ENCODE results near the gene CCDC28B.

DNA sequence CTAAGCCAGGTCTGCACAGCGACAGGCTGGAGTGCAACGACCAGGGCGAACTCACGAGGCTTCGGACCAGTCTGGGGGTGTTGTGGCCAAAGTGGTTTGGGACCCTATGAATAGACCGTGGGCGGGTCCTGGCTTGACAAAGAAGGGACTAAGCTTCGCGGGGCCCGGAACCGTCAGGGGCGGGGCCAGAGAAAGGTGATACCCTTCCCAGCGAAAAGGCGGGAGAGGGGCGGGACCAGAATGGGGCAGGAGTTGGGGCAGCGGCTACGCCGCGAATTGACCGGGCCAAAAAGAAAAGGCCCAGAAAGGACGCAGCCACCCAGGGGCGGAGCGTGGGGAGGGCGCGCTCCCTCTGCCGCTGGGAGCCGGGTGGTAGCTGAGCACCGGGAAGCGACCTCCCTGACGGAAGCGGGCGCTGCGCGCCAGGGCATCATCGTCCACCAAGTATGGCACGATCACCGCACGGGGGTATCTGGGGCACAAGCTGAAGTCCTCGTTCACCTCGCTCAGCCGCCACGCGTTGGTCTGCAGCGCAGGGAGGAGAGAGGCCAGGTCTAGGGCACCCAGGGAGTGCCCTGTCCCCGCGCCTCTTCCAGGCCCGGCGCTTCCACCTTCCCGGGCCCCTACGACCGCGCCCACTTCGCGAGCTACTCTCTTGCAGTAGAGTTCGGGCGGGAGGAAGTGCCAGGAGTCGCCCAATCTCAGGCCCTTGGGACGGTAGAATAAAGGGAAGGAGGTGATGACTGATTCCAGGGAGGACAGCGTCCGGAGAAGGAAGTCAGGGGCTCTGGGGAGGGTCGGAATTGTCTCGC lies 40.0 kb downstream of the CCDC28B start:
- no peak for TF ChIP-seq FLYWCH1 (CRISPR knock-in tag; IDR thresholded peaks at IDR 0.05)
- no peak for TF ChIP-seq ZMYM3 (CRISPR knock-in tag; IDR thresholded peaks at IDR 0.05)
- TF ChIP-seq, protein P1, sequence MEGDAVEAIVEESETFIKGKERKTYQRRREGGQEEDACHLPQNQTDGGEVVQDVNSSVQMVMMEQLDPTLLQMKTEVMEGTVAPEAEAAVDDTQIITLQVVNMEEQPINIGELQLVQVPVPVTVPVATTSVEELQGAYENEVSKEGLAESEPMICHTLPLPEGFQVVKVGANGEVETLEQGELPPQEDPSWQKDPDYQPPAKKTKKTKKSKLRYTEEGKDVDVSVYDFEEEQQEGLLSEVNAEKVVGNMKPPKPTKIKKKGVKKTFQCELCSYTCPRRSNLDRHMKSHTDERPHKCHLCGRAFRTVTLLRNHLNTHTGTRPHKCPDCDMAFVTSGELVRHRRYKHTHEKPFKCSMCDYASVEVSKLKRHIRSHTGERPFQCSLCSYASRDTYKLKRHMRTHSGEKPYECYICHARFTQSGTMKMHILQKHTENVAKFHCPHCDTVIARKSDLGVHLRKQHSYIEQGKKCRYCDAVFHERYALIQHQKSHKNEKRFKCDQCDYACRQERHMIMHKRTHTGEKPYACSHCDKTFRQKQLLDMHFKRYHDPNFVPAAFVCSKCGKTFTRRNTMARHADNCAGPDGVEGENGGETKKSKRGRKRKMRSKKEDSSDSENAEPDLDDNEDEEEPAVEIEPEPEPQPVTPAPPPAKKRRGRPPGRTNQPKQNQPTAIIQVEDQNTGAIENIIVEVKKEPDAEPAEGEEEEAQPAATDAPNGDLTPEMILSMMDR (CRISPR knock-in tag; IDR thresholded peaks at IDR 0.05) = no peak
- no peak for TF ChIP-seq JUND (CRISPR knock-in tag; IDR thresholded peaks at IDR 0.05)
- TF ChIP-seq, protein P2, sequence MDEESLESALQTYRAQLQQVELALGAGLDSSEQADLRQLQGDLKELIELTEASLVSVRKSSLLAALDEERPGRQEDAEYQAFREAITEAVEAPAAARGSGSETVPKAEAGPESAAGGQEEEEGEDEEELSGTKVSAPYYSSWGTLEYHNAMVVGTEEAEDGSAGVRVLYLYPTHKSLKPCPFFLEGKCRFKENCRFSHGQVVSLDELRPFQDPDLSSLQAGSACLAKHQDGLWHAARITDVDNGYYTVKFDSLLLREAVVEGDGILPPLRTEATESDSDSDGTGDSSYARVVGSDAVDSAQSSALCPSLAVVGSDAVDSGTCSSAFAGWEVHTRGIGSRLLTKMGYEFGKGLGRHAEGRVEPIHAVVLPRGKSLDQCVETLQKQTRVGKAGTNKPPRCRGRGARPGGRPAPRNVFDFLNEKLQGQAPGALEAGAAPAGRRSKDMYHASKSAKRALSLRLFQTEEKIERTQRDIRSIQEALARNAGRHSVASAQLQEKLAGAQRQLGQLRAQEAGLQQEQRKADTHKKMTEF (CRISPR knock-in tag; IDR thresholded peaks at IDR 0.05) = no peak
- no peak for TF ChIP-seq BRD4 (CRISPR knock-in tag; IDR thresholded peaks at IDR 0.05)
- TF ChIP-seq ELF1 (CRISPR knock-in tag; IDR thresholded peaks at IDR 0.05) = no peak
- TF ChIP-seq, protein P3, sequence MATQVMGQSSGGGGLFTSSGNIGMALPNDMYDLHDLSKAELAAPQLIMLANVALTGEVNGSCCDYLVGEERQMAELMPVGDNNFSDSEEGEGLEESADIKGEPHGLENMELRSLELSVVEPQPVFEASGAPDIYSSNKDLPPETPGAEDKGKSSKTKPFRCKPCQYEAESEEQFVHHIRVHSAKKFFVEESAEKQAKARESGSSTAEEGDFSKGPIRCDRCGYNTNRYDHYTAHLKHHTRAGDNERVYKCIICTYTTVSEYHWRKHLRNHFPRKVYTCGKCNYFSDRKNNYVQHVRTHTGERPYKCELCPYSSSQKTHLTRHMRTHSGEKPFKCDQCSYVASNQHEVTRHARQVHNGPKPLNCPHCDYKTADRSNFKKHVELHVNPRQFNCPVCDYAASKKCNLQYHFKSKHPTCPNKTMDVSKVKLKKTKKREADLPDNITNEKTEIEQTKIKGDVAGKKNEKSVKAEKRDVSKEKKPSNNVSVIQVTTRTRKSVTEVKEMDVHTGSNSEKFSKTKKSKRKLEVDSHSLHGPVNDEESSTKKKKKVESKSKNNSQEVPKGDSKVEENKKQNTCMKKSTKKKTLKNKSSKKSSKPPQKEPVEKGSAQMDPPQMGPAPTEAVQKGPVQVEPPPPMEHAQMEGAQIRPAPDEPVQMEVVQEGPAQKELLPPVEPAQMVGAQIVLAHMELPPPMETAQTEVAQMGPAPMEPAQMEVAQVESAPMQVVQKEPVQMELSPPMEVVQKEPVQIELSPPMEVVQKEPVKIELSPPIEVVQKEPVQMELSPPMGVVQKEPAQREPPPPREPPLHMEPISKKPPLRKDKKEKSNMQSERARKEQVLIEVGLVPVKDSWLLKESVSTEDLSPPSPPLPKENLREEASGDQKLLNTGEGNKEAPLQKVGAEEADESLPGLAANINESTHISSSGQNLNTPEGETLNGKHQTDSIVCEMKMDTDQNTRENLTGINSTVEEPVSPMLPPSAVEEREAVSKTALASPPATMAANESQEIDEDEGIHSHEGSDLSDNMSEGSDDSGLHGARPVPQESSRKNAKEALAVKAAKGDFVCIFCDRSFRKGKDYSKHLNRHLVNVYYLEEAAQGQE (IDR thresholded peaks at IDR 0.05; ENCODE audit: borderline replicate concordance in 1 of 2, low read depth in 1 of 2, low read length in 2 of 2) = no peak
- TF ChIP-seq, protein P4, sequence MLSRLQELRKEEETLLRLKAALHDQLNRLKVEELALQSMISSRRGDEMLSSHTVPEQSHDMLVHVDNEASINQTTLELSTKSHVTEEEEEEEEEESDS (CRISPR knock-in tag; IDR thresholded peaks at IDR 0.05; ENCODE audit: borderline replicate concordance) = no peak
- TF ChIP-seq PHF21A (CRISPR knock-in tag; IDR thresholded peaks at IDR 0.05) = no peak
